Left ventricle myocardium inferior (tissue), 1 donor: ENCODE data around the gene MAP3K5. TPM values are rescaled to one million over a fixed set of nuclear protein-coding genes. Genes with fewer than 3 reads are reported as not detected.

Source experiments
- DNase-seq: peaks from one replicate; pipeline ENCODE4 v3.0.0-alpha.2; 2020
- H3K27ac ChIP-seq: fragments of 200-600 bp; replicated peaks from 2 replicates; pipeline ENCODE4 v1.8.0; 2021
- H3K27me3 ChIP-seq: fragments of 200-600 bp; 2 replicates; pipeline ENCODE4 v1.8.0; 2021; ENCODE audit warnings: low read depth
- H3K36me3 ChIP-seq: fragments of 200-600 bp; 2 replicates; pipeline ENCODE4 v1.8.0; 2021
- H3K4me1 ChIP-seq: fragments of 200-600 bp; 2 replicates; pipeline ENCODE4 v1.8.0; 2021
- H3K4me3 ChIP-seq: fragments of 200-600 bp; 2 replicates; pipeline ENCODE4 v1.8.0; 2021; ENCODE audit warnings: mild to moderate bottlenecking, moderate library complexity
- H3K9me3 ChIP-seq: fragments of 200-600 bp; replicated peaks from 2 replicates; pipeline ENCODE4 v1.8.0; 2021
- intact Hi-C: fragments of 100-400 bp; cut with micrococcal nuclease; formaldehyde crosslinking; loops from one replicate; pipeline ENCODE4 v1.11.0; 2022
- total RNA-seq: library from RNA; stranded (reverse); fragmentation: NEBNext Ultra II Directional; extraction: Animal tissue kit (Norgen Biotek cat#: 25700); gene quantifications from one replicate; pipeline ENCODE4 v1.2.1, GENCODE V29; 2021
- TF ChIP-seq, protein P1 (sequence below): fragments of 200-600 bp; IDR thresholded peaks from 2 replicates; pipeline ENCODE4 v1.8.0; 2021; ENCODE audit warnings: antibody characterized with exemption, mild to moderate bottlenecking, borderline replicate concordance
- donor health status: DM: no; HTN: yes; CAD: no; lungs with severe emphysema.

Gene MAP3K5
- total RNA-seq, 1 donor from 2014 or later = 44.1 TPM

DNA sequence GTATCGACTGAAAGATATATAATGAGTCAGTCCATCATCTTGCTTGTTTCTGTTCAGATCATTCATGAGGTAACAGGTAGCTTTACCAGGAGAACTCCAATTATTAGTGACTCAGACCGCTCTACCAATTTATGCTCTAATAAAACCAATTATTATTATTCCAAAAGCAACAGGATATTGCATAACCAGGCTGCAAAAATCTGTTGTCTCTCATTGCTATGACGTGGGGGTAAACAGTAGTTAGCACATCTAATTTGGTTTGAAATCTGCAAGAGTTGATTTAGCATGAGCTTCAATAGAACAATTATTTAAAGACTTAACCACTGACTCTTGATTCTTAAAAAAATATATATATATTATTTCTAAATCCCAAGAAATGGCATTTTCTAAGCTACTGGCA is 151.1 kb downstream of the MAP3K5 start:
- Histone ChIP-seq H3K4me1 (peaks cover 33% of the 10 kb centered on the region), H3K27me3 (no peaks in the 10 kb centered on the region), H3K9me3 (no peaks in the 10 kb centered on the region), H3K27ac (no peak overlapping the region), H3K4me3 (no peak overlapping the region), H3K36me3 (peaks cover 21% of the 10 kb centered on the region)
- intact Hi-C loops = no loop called here
- TF ChIP-seq, protein P1, sequence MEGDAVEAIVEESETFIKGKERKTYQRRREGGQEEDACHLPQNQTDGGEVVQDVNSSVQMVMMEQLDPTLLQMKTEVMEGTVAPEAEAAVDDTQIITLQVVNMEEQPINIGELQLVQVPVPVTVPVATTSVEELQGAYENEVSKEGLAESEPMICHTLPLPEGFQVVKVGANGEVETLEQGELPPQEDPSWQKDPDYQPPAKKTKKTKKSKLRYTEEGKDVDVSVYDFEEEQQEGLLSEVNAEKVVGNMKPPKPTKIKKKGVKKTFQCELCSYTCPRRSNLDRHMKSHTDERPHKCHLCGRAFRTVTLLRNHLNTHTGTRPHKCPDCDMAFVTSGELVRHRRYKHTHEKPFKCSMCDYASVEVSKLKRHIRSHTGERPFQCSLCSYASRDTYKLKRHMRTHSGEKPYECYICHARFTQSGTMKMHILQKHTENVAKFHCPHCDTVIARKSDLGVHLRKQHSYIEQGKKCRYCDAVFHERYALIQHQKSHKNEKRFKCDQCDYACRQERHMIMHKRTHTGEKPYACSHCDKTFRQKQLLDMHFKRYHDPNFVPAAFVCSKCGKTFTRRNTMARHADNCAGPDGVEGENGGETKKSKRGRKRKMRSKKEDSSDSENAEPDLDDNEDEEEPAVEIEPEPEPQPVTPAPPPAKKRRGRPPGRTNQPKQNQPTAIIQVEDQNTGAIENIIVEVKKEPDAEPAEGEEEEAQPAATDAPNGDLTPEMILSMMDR = no peak
- DNase-seq = no peak

DNA sequence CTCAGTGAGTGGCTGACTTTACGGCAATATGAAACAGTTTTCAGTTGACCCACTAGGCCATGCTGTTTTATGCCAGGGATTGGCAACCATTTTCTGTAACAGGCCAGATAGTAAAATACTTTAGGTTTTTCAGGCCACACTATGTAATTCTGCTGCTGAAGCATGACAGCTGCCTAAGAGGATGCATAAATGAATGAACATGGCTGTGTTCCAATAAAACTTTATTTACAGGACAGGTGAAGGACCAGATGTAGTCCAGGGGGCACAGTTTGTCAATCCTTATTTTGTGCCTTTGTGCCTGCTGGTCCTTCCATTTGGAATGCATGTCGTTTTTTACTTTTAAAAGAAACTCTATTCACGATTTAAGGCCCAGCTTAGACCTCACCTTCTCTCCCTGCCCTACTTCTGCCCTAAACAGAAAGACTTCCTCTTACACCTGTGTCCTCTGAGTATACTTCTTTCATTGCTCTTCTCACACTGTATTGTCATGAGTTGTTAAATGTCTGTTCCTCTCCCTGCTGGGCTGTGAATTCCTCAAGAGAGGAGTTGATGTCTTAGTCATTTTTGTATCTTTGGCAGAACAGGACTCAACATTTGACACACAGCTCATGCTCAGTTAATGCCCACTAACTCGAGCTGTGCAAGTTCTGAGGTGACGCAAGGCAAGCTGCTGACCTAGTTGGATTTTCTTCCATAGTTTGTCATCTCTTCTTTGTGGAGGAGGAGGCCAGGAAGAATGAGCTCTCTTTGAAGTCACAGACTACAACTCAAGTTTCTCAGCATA is 152.0 kb downstream of the MAP3K5 start:
- H3K9me3 ChIP-seq = no peaks in the 10 kb centered on the region
- peaks cover 28% of the 10 kb centered on the region for H3K36me3 ChIP-seq
- H3K4me3 ChIP-seq = no peak overlapping the region
- intact Hi-C loops = no loop called here
- H3K27me3 ChIP-seq = no peaks in the 10 kb centered on the region
- H3K4me1 ChIP-seq = peaks cover 25% of the 10 kb centered on the region
- DNase-seq = no peak
- H3K27ac ChIP-seq = no peak overlapping the region
- TF ChIP-seq, protein P1 = no peak

DNA sequence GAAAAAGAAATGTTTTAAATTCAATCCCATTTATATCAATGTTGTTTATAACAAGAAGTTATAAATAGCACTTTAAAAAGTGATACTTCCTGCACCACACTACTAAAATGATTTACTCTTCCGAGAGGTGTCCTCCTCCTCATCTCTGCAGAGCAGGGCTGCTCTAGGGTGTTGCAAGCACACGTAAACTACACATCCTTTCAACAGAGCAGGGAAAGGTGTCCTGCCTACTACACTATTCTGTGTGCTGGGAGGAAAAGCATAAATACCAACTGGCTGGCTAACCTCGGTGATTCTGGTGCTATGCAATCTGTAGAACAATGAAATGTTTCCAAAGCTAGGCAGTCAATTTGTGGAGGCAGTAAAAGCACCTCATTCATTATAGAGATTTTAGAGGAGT is 152.6 kb downstream of the MAP3K5 start:
- Histone ChIP-seq H3K36me3 (peaks cover 34% of the 10 kb centered on the region), H3K4me3 (no peak overlapping the region), H3K9me3 (no peaks in the 10 kb centered on the region), H3K27me3 (no peaks in the 10 kb centered on the region), H3K4me1 (peaks cover 18% of the 10 kb centered on the region), H3K27ac (no peak overlapping the region)
- intact Hi-C loops = no loop called here
- DNase-seq = no peak
- TF ChIP-seq, protein P1 = no peak

DNA sequence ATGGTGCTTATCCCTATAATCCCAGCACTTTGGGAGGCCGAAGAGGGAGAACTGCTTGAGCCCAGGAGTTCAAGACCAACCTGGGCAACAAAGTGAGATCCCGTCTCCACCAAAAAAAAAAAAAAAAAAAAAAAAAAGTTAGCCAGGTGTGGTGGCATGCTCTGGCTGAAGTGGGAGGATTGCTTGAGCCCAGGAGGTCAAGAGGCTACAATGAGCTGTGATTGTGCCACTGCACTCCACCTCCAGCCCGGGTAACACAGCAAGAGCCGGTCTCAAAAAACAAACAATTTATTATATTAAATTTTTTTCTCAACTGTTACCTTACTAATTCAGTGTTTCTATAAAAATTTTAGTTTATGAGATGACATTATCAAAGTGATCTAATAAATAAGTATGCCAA is 156.7 kb downstream of the MAP3K5 start:
- Histone ChIP-seq H3K4me3 (no peak overlapping the region), H3K27ac (no peak overlapping the region), H3K4me1 (peaks cover 4% of the 10 kb centered on the region), H3K36me3 (peaks cover 53% of the 10 kb centered on the region), H3K27me3 (no peaks in the 10 kb centered on the region), H3K9me3 (no peaks in the 10 kb centered on the region)
- intact Hi-C loops = no loop called here
- no peak for DNase-seq
- TF ChIP-seq, protein P1 = no peak

DNA sequence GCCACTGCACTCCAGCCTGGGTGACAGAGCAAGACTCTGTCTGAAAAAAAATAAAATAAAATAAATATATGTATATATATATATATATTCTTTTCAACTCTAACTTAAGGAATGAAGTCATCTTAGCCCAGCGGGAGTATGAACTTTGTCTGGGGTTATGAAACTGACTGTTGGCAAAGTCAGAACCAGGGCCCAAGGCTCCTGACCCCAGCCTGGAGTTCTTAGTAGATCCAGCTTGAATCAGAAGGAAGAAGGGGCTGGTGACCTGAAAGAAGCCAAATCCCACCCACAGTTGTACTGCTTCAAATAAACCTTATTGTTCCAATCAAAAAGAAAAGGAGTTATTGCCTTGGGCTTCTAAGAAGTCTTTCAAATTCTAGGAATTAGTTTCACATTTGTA is 158.9 kb downstream of the MAP3K5 start:
- TF ChIP-seq, protein P1 = no peak
- peaks cover 57% of the 10 kb centered on the region for H3K36me3 ChIP-seq

More for the DNA sequence above, 158.9 kb downstream of the MAP3K5 start:
- intact Hi-C loops = no loop called here
- H3K27me3 ChIP-seq = no peaks in the 10 kb centered on the region
- H3K9me3 ChIP-seq = no peaks in the 10 kb centered on the region
- H3K4me3 ChIP-seq = no peak overlapping the region
- no peak overlapping the region for H3K27ac ChIP-seq
- no peak for DNase-seq
- H3K4me1 ChIP-seq = peaks cover 4% of the 10 kb centered on the region
